Brain microvascular endothelial cell (primary cell): ENCODE results near the gene SBSN.

ENCODE experiments used
- DNase-seq: peaks from one replicate; pipeline ENCODE4 v3.0.0-alpha.2; 2020
- H3K27ac ChIP-seq: fragments of 250-450 bp; sonication (Bioruptor Pico); 2 replicates; pipeline ENCODE4 v1.5.1; 2020; ENCODE audit warnings: mild to moderate bottlenecking, moderate library complexity
- H3K27me3 ChIP-seq: fragments of 250-450 bp; sonication (Bioruptor Pico); replicated peaks from 2 replicates; pipeline ENCODE4 v1.5.1; 2020; ENCODE audit warnings: mild to moderate bottlenecking
- H3K36me3 ChIP-seq: fragments of 250-450 bp; sonication (Bioruptor Pico); replicated peaks from 2 replicates; pipeline ENCODE4 v1.5.1; 2020; ENCODE audit warnings: mild to moderate bottlenecking
- H3K4me3 ChIP-seq: 2 replicates; pipeline ENCODE4 v1.5.1; 2011; ENCODE audit warnings: low read depth, mild to moderate bottlenecking, control low read depth, low read length, moderate library complexity
- CTCF ChIP-seq: IDR thresholded peaks from 2 replicates; pipeline ENCODE4 v1.5.1; 2011; ENCODE audit warnings: low read depth, mild to moderate bottlenecking, moderate library complexity, low read length, control low read depth, inconsistent platforms; ENCODE audit errors: missing control alignments
- in situ Hi-C: cut with HindIII; loops from 2 replicates; pipeline ENCODE4 v1.10.0; 2017; ENCODE audit warnings: low sequenced_read_pairs, low pct_ligation_motif_present

The SBSN gene

GRCh38 chr19:35521124-35521743 lies 6.9 kb downstream of the SBSN start:
- DNase-seq = no peak
- no peak overlapping the region for H3K27ac ChIP-seq
- H3K36me3 ChIP-seq = no peaks in the 10 kb centered on the region
- TF ChIP-seq CTCF = no peak
- in situ Hi-C loops = no loop called here
- H3K27me3 ChIP-seq = no peaks in the 10 kb centered on the region
- no peak overlapping the region for H3K4me3 ChIP-seq

DNA sequence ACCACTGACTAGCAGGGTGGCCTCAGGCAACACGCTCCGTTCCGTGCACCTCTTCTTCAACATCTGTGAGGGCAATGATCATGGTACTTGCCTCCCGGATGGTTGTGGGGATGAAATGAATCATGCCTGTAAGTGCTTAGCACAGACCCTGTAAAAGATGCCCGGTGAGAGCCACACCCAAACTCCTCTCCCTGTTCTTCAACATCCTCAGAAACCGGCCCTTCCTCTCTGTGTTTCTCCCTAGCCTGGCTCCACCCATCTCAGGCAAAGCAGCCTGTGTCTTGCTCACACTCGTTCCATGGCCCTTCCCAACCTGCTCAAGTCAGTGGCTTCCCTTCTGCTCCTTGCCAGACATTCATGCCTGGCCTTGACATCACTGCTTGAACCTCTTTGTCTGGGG lies 8.8 kb downstream of the SBSN start:
- no peak overlapping the region for H3K4me3 ChIP-seq
- no peaks in the 10 kb centered on the region for H3K27me3 ChIP-seq
- H3K27ac ChIP-seq = no peak overlapping the region
- TF ChIP-seq CTCF = no peak
- no peaks in the 10 kb centered on the region for H3K36me3 ChIP-seq
- in situ Hi-C loops = no loop called here
- DNase-seq = no peak

- Histone ChIP-seq H3K36me3 (no peaks in the 10 kb centered on the region), H3K4me3 (no peak overlapping the region), H3K27me3 (peaks cover 2% of the 10 kb centered on the region), H3K27ac (peak overlapping the region; percentile 55)
- peak; percentile 94 for DNase-seq
- in situ Hi-C loops = no loop called here
- TF ChIP-seq CTCF = no peak
These were observed 9.8 kb downstream of the SBSN start for GRCh38 chr19:35518313-35518712.

DNA sequence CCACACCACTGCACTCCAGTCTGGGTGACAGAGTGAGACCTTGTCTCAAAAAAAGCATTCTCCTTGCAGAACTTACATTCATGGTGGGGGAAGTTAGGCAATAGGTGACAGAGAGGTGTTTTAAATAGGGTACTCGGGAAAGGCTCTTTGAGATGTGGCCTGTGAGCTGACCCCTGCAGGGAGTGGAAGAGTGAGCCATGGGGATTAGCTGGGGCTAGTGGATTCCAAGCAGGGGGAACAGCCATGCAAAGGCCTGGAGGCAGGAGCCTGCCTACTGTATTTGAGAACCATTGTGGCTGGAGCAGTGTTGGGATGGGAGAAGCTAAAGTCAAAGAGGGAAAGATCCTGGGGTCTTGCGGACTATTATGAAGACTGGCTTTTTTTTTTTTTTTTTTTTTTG lies 10.8 kb downstream of the SBSN start:
- no peak overlapping the region for H3K4me3 ChIP-seq
- H3K27me3 ChIP-seq = peaks cover 2% of the 10 kb centered on the region
- DNase-seq = no peak
- in situ Hi-C loops = no loop called here
- H3K36me3 ChIP-seq = no peaks in the 10 kb centered on the region
- H3K27ac ChIP-seq = no peak overlapping the region
- no peak for TF ChIP-seq CTCF

- in situ Hi-C loops = no loop called here
- no peak for DNase-seq
- H3K4me3 ChIP-seq = no peak overlapping the region
- peaks cover 5% of the 10 kb centered on the region for H3K27me3 ChIP-seq
- no peak overlapping the region for H3K27ac ChIP-seq
- TF ChIP-seq CTCF = no peak
- H3K36me3 ChIP-seq = no peaks in the 10 kb centered on the region
These were observed 11.8 kb downstream of the SBSN start for GRCh38 chr19:35516310-35516709.

GRCh38 chr19:35514282-35514809 lies 13.8 kb downstream of the SBSN start:
- no peak for TF ChIP-seq CTCF
- no peak overlapping the region for H3K4me3 ChIP-seq
- peaks cover 23% of the 10 kb centered on the region for H3K27me3 ChIP-seq
- H3K27ac ChIP-seq = no peak overlapping the region
- DNase-seq = no peak
- in situ Hi-C loops = no loop called here
- no peaks in the 10 kb centered on the region for H3K36me3 ChIP-seq
